HepG2 (cell line): ENCODE measurements around the gene CARS2. TPM values are rescaled to one million over a fixed set of nuclear protein-coding genes. Genes with fewer than 3 reads are reported as not detected.

Experiments
- BRCA1 ChIP-seq: sonication (generic); formaldehyde crosslinking; IDR thresholded peaks from 2 replicates; pipeline ENCODE4 v1.4.0; 2020; ENCODE audit warnings: missing genetic modification reagents
- GABPA ChIP-seq, 2 experiments: IDR thresholded peaks; 2 replicates each; pipeline ENCODE4 v1.6.1; 2011 to 2016; ENCODE audit warnings: low read depth in 2 of 2, low read length in 1 of 2, missing biosample characterization in 1 of 2, missing genetic modification characterization in 1 of 2
- HCFC1 ChIP-seq: fragments of 150-350 bp; IDR thresholded peaks from 2 replicates; pipeline ENCODE4 v1.6.1; 2014; ENCODE audit warnings: low read depth, low read length
- KLF11 ChIP-seq: IDR thresholded peaks from 2 replicates; pipeline ENCODE4 v1.6.1; 2016; ENCODE audit warnings: missing compliant biosample characterization
- MEIS2 ChIP-seq: sonication (generic); formaldehyde crosslinking; IDR thresholded peaks from 2 replicates; pipeline ENCODE4 v1.9.0; 2021; ENCODE audit warnings: mild to moderate bottlenecking, missing genetic modification reagents
- MIER3 ChIP-seq: IDR thresholded peaks from 2 replicates; pipeline ENCODE4 v1.6.1; 2016; ENCODE audit warnings: missing compliant biosample characterization, borderline replicate concordance
- SP4 ChIP-seq: sonication (generic); formaldehyde crosslinking; IDR thresholded peaks from 2 replicates; pipeline ENCODE4 v1.8.1; 2023; ENCODE audit warnings: mild to moderate bottlenecking, missing genetic modification reagents
- STAT6 ChIP-seq: sonication (generic); formaldehyde crosslinking; IDR thresholded peaks from 2 replicates; pipeline ENCODE4 v1.4.0; 2020; ENCODE audit warnings: missing genetic modification reagents, mild to moderate bottlenecking, borderline replicate concordance
- ZBTB26 ChIP-seq: IDR thresholded peaks from 2 replicates; pipeline ENCODE4 v1.6.1; 2016; ENCODE audit warnings: missing compliant biosample characterization, missing genetic modification reagents, borderline replicate concordance
- ZBTB46 ChIP-seq: sonication (generic); formaldehyde crosslinking; IDR thresholded peaks from 2 replicates; pipeline ENCODE4 v1.4.0; 2020; ENCODE audit warnings: mild to moderate bottlenecking, missing genetic modification reagents, borderline replicate concordance
- ZFX ChIP-seq: sonication (generic); formaldehyde crosslinking; IDR thresholded peaks from 2 replicates; pipeline ENCODE4 v1.4.0; 2020; ENCODE audit warnings: mild to moderate bottlenecking, low read depth, missing genetic modification reagents, moderate library complexity
- ZNF143 ChIP-seq: sonication (generic); formaldehyde crosslinking; IDR thresholded peaks from 2 replicates; pipeline ENCODE4 v1.4.0; 2020; ENCODE audit warnings: missing genetic modification reagents
- ZNF317 ChIP-seq: sonication (generic); formaldehyde crosslinking; IDR thresholded peaks from 2 replicates; pipeline ENCODE4 v1.5.0; 2020; ENCODE audit warnings: mild to moderate bottlenecking, missing genetic modification reagents
- ZNF329 ChIP-seq: sonication (generic); formaldehyde crosslinking; IDR thresholded peaks from 2 replicates; pipeline ENCODE4 v1.9.0; 2021; ENCODE audit warnings: low read depth, mild to moderate bottlenecking, missing genetic modification reagents
- ZNF362 ChIP-seq: sonication (generic); formaldehyde crosslinking; IDR thresholded peaks from 2 replicates; pipeline ENCODE4 v1.4.0; 2020; ENCODE audit warnings: missing genetic modification reagents, mild to moderate bottlenecking, borderline replicate concordance
- ZNF619 ChIP-seq: sonication (generic); formaldehyde crosslinking; IDR thresholded peaks from 2 replicates; pipeline ENCODE4 v1.4.0; 2020; ENCODE audit warnings: mild to moderate bottlenecking, missing genetic modification reagents
- ZXDC ChIP-seq: sonication (generic); formaldehyde crosslinking; IDR thresholded peaks from 2 replicates; pipeline ENCODE4 v1.5.0; 2020; ENCODE audit warnings: mild to moderate bottlenecking, missing genetic modification reagents
- polyA plus RNA-seq, 8 experiments: library from polyadenylated mRNA; depleted of rRNA in 3 of 8; stranded (reverse) in 7 of 8; unstranded in 1 of 8; fragments of >200 nt; fragmentation: Illumina TruSeq in 4 of 8; extraction: Trizol in 4 of 8; gene quantifications; 2 replicates each; pipeline versions ENCODE4 v1.2.1 to v1.2.3, GENCODE V29; 2011 to 2016; ENCODE audit warnings: low read depth in 4 of 8, missing spikeins in 1 of 8, mixed read lengths in 1 of 8; ENCODE audit not compliant: insufficient read depth in 1 of 8
- total RNA-seq, 5 experiments: library from RNA; depleted of rRNA; stranded (reverse); fragments of >200 nt; fragmentation: Illumina TruSeq; extraction: Trizol; gene quantifications; 2 replicates each; pipeline ENCODE4 v1.2.3, GENCODE V29; 2016; ENCODE audit warnings: low read depth in 1 of 5

CARS2 gene
- total and polyA plus RNA-seq, 2 of the 13 experiments (the other 11 are each of a cell fraction or from before 2014, with no cell fraction given), result 41.1 to 59.3 TPM

- no peak for TF ChIP-seq ZBTB26 (CRISPR knock-in tag)
- peak; percentile 45; the same call in 1 of the 2 replicates for TF ChIP-seq ZBTB46 (CRISPR knock-in tag)
- peak; percentile 46; the same call in 1 of the 2 replicates for TF ChIP-seq MIER3 (CRISPR knock-in tag)
- TF ChIP-seq KLF11, result no peak
- TF ChIP-seq BRCA1 (CRISPR knock-in tag), result peak; percentile 64; the same call in 1 of the 2 replicates
- TF ChIP-seq ZNF619 (CRISPR knock-in tag), result no peak
- peak; percentile 49 for TF ChIP-seq HCFC1
- no peak for TF ChIP-seq ZNF329
- TF ChIP-seq GABPA (IDR thresholded peaks at IDR 0.05; ENCODE audit: low read depth, low read length), result peak; percentile 93
- TF ChIP-seq GABPA (CRISPR knock-in tag; IDR thresholded peaks at IDR 0.05; ENCODE audit: low read depth), result peak; percentile 97
- peak; percentile 88 for TF ChIP-seq ZFX (CRISPR knock-in tag)
- no peak; the same call in 1 of the 2 replicates for TF ChIP-seq ZXDC (CRISPR knock-in tag)
- TF ChIP-seq SP4, result peak; percentile 50; the same call in 1 of the 2 replicates
- TF ChIP-seq MEIS2 (CRISPR knock-in tag), result peak; percentile 58; the same call in 1 of the 2 replicates
- no peak for TF ChIP-seq ZNF362 (CRISPR knock-in tag)
- peak; percentile 95 for TF ChIP-seq ZNF143 (CRISPR knock-in tag)
- TF ChIP-seq ZNF317 (CRISPR knock-in tag), result peak; percentile 75
- no peak for TF ChIP-seq STAT6 (CRISPR knock-in tag)
Measured at GRCh38 chr13:110615322-110616102, 90.4 kb downstream of the CARS2 start, which contains the start of gene NAXD (continued).
